HUDEP-2 (cell line): ENCODE measurements around the gene SGK2.
A peak's percentile ranks its signal among the peaks of the same experiment; 100 is the strongest.
"Not testable (repeated sequence)": the region's sequence is repeated elsewhere in the genome, so short reads cannot be mapped to it uniquely, and the experiment has no call there.

Source experiments
- DNase-seq, 76 experiments: peaks; one replicate each; lab custom pipeline; 2025; ENCODE audit not compliant: unreplicated experiment in 76 of 76; lab: John Stamatoyannopoulos, UW

The SGK2 gene

GRCh38 chr20:43588526-43588925, 29.7 kb downstream of the SGK2 start:
- not testable (repeated sequence) for DNase-seq

GRCh38 chr20:43590036-43590391, 31.2 kb downstream of the SGK2 start:
- DNase-seq, result peak in 1 of 76 experiments; percentile 33

- peak in 74 of 76 experiments; percentile 22 to 95 (median 83) for DNase-seq
Observed at GRCh38 chr20:43590392-43591303, 31.8 kb downstream of the SGK2 start, which contains the start of gene IFT52. Gene IFT52 (plus strand): TSS chr20:43590937. CDS start chr20:43594699, 3,762 bp downstream.

GRCh38 chr20:43601960-43602359, 43.1 kb downstream of the SGK2 start:
- DNase-seq, result not testable (repeated sequence)

- no peak for DNase-seq
Observed at GRCh38 chr20:43603124-43603523, 44.3 kb downstream of the SGK2 start.

GRCh38 chr20:43605715-43606114, 46.9 kb downstream of the SGK2 start:
- DNase-seq, result no peak

- DNase-seq, result not testable (repeated sequence)
Observed at GRCh38 chr20:43607278-43607677, 48.5 kb downstream of the SGK2 start.

- DNase-seq, result no peak
Observed at GRCh38 chr20:43631598-43631997, 72.8 kb downstream of the SGK2 start.
